Right ventricle myocardium inferior (tissue), 1 donor: ENCODE measurements around the gene L1TD1. TPM values are rescaled to one million over a fixed set of nuclear protein-coding genes. Genes with fewer than 3 reads are reported as not detected.
"Not testable (repeated sequence)": the region's sequence is repeated elsewhere in the genome, so short reads cannot be mapped to it uniquely, and the experiment has no call there.

Source experiments
- ATAC-seq: fragments of 200-7000 bp; cut with Tn5 transposase; one replicate; pipeline ENCODE4 v1.9.1; 2020; ENCODE audit warnings: mild to moderate bottlenecking, moderate library complexity
- DNase-seq: peaks from one replicate; pipeline ENCODE4 v3.0.0; 2021; ENCODE audit errors: missing footprints
- intact Hi-C: fragments of 100-400 bp; cut with DNase I; formaldehyde crosslinking; loops from one replicate; pipeline ENCODE4 v1.11.0; 2022
- total RNA-seq: library from RNA; stranded (reverse); fragmentation: NEBNext Ultra II Directional; extraction: Animal tissue kit (Norgen Biotek cat#: 25700); gene quantifications from one replicate; pipeline ENCODE4 v1.2.1, GENCODE V29; 2021
- donor health status: DM: no; HTN: yes; CAD: no; lungs with severe emphysema.

Gene L1TD1
- total RNA-seq, 1 donor from 2014 or later = not detected

- ATAC-seq (no peak), DNase-seq (no peak)
- intact Hi-C loops = no loop called here
These were observed 35.3 kb downstream of the L1TD1 start for GRCh38 chr1:62229932-62230331.

- DNase-seq (no peak), ATAC-seq (no peak)
- intact Hi-C loops = no loop called here
These were observed 36.1 kb downstream of the L1TD1 start for GRCh38 chr1:62230718-62231117.

GRCh38 chr1:62232871-62233278 lies 38.2 kb downstream of the L1TD1 start:
- no peak for ATAC-seq
- intact Hi-C loops = no loop called here

GRCh38 chr1:62233926-62234450 lies 39.3 kb downstream of the L1TD1 start:
- intact Hi-C loops = no loop called here
- ATAC-seq (no peak), DNase-seq (no peak)

More at GRCh38 chr1:62232871-62233278, 38.2 kb downstream of the L1TD1 start:
- no peak for DNase-seq

- DNase-seq (no peak), ATAC-seq (no peak)
- intact Hi-C loops = no loop called here
These were observed 40.0 kb downstream of the L1TD1 start for GRCh38 chr1:62234688-62235087.

- no peak for DNase-seq
- intact Hi-C loops = no loop called here
- ATAC-seq = no peak
These were observed 40.9 kb downstream of the L1TD1 start for GRCh38 chr1:62235576-62235975.

- DNase-seq = no peak
- intact Hi-C loops = no loop called here
- ATAC-seq = no peak
These were observed 42.7 kb downstream of the L1TD1 start for GRCh38 chr1:62237361-62237760.

GRCh38 chr1:62237950-62238374 lies 43.3 kb downstream of the L1TD1 start:
- intact Hi-C loops = no loop called here
- ATAC-seq (no peak), DNase-seq (no peak)

GRCh38 chr1:62238507-62238906 lies 43.9 kb downstream of the L1TD1 start:
- intact Hi-C loops = no loop called here
- no peak for ATAC-seq

GRCh38 chr1:62239652-62240403 lies 45.2 kb downstream of the L1TD1 start:
- intact Hi-C loops, ATAC-seq, DNase-seq: not testable (repeated sequence)

More at GRCh38 chr1:62238507-62238906, 43.9 kb downstream of the L1TD1 start:
- no peak for DNase-seq

GRCh38 chr1:62240651-62241370 lies 46.2 kb downstream of the L1TD1 start:
- ATAC-seq (no peak), DNase-seq (no peak)
- intact Hi-C loops = no loop called here

- ATAC-seq = no peak
- intact Hi-C loops = no loop called here
- no peak for DNase-seq
These were observed 46.9 kb downstream of the L1TD1 start for GRCh38 chr1:62241371-62242131.

- DNase-seq, intact Hi-C loops, ATAC-seq: not testable (repeated sequence)
These were observed 49.7 kb downstream of the L1TD1 start for GRCh38 chr1:62244380-62244779.

- ATAC-seq (no peak), DNase-seq (no peak)
- intact Hi-C loops = no loop called here
These were observed 50.6 kb downstream of the L1TD1 start for GRCh38 chr1:62245201-62245600.

GRCh38 chr1:62247391-62248168 lies 52.9 kb downstream of the L1TD1 start:
- DNase-seq = no peak
- no peak for ATAC-seq
- intact Hi-C loops = no loop called here

GRCh38 chr1:62250126-62250726 lies 55.6 kb downstream of the L1TD1 start:
- DNase-seq (no peak), ATAC-seq (no peak)
- intact Hi-C loops = no loop called here

GRCh38 chr1:62259551-62259950 lies 64.9 kb downstream of the L1TD1 start:
- DNase-seq (no peak), ATAC-seq (no peak)
- intact Hi-C loops = no loop called here

GRCh38 chr1:62260688-62261087 lies 66.0 kb downstream of the L1TD1 start:
- ATAC-seq (no peak), DNase-seq (no peak)
- intact Hi-C loops = no loop called here
